ENCODE data around the gene PITPNM1. TPM values are rescaled to one million over a fixed set of nuclear protein-coding genes. Genes with fewer than 3 reads are reported as not detected.
"Not testable (repeated sequence)": the region's sequence is repeated elsewhere in the genome, so short reads cannot be mapped to it uniquely, and the experiment has no call there.

The PITPNM1 gene
- total RNA-seq, 5 donors from 2014 or later (not counting 1 experiment from before 2014, with no cell fraction given): 74.2 to 167 (median 149) TPM

DNA sequence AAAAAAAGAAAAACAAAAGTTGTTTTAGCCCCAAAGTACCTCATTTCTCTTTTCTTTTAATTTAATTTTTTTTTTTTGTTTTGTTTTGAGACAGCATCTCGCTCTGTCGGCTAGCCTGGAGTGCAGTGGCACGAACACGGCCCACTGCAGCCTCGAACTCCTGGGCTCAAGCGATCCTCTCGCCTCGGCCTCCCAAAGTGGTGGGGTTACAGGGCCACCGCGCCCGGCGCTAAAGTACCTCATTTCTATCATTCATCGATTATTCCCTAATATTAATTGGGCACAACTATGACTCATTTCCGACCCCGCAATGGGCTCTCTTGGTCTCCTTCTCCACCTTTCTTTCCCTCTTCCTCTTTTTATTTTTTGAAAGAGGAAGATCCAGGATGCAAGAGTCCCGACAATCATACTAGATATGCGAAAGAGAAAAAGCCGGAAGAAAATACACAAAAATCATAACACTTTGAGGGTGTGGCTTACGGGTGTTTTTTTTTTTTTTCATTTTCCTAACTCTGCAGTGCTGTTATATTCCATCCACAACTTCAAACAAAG lies 22.8 kb downstream of the PITPNM1 start:
- ATAC-seq (replicated peaks in 1 of 4) (peak; percentile 2 to 5 (median 4)), DNase-seq (no peak)
- Histone ChIP-seq H3K4me1 (ENCODE audit: control insufficient read depth in 1 of 2, extremely low read depth in 1 of 2, insufficient read depth in 2 of 2, low read length in 2 of 2) (peaks cover 23 to 54% of the 10 kb centered on the region in 2 experiments), H3K4me3 (ENCODE audit: control insufficient read depth in 1 of 2, extremely low read depth in 1 of 2, low read length in 1 of 2) (peak overlapping the region; percentile 62 to 77), H3K9me3 (no peaks in the 10 kb centered on the region), H3K27me3 (replicated peaks in 1 of 2; ENCODE audit: control insufficient read depth in 2 of 2, extremely low read depth in 1 of 2, insufficient read depth in 2 of 2, low read length in 1 of 2) (no peaks in the 10 kb centered on the region), H3K36me3 (ENCODE audit: control insufficient read depth in 2 of 2, extremely low read depth in 1 of 2, insufficient read depth in 1 of 2, low read length in 1 of 2) (peaks cover 4 to 8% of the 10 kb centered on the region in 2 donors), H3K27ac (ENCODE audit: low read length) (peak overlapping the region; percentile 93)
- CTCF ChIA-PET: interaction anchor here in 1 of 2 donors (0.7 to 1.0 kb wide), 4 partner anchors 14 to 109 kb away, joined by 3 to 8 read pairs (median 4); partner anchors contain the start of genes CLCF1 and PPP1CA
- Mint-ChIP-seq H3K9me3 (no peaks in the 10 kb centered on the region), H3K27ac (peak overlapping the region; percentile 99), H3K4me3 (peak overlapping the region; percentile 86 to 98 (median 95)), H3K36me3 (peaks cover 5% of the 10 kb centered on the region), H3K4me1 (peaks cover 45 to 47% (median 47%) of the 10 kb centered on the region in 3 donors), H3K27me3 (no peaks in the 10 kb centered on the region)
- POLR2A ChIA-PET: no interaction called here
- 22% methylated on average over 12 of the region's 19 CpGs for WGBS (ENCODE audit: insufficient coverage)

DNA sequence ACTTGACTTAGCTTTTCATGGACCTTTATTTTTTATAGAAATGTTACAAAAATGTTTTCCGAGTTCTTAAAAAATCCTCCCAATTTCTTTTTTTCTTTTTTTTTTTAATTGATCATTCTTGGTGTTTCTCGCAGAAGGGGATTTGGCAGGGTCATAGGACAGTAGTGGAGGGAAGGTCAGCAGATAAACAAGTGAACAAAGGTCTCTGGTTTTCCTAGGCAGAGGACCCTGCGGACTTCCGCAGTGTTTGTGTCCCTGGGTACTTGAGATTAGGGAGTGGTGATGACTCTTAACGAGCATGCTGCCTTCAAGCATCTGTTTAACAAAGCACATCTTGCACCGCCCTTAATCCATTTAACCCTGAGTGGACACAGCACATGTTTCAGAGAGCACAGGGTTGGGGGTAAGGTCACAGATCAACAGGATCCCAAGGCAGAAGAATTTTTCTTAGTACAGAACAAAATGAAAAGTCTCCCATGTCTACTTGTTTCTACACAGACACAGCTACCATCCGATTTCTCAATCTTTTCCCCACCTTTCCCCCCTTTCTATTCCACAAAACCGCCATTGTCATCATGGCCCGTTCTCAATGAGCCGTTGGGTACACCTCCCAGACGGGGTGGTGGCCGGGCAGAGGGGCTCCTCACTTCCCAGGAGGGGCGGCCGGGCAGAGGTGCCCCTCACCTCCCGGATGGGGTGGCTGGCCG lies 27.7 kb downstream of the PITPNM1 start:
- not testable (repeated sequence) for H3K4me3 ChIP-seq (ENCODE audit: control insufficient read depth in 1 of 2, extremely low read depth in 1 of 2, low read length in 1 of 2); DNase-seq; H3K36me3 Mint-ChIP-seq; H3K9me3 Mint-ChIP-seq; H3K27ac ChIP-seq (ENCODE audit: low read length); ATAC-seq (replicated peaks in 1 of 4); H3K4me1 Mint-ChIP-seq; H3K4me3 Mint-ChIP-seq; H3K27ac Mint-ChIP-seq; H3K9me3 ChIP-seq; H3K36me3 ChIP-seq (ENCODE audit: control insufficient read depth in 2 of 2, extremely low read depth in 1 of 2, insufficient read depth in 1 of 2, low read length in 1 of 2); H3K27me3 ChIP-seq (replicated peaks in 1 of 2; ENCODE audit: control insufficient read depth in 2 of 2, extremely low read depth in 1 of 2, insufficient read depth in 2 of 2, low read length in 1 of 2); H3K27me3 Mint-ChIP-seq
- WGBS (ENCODE audit: insufficient coverage): no CpG with 5 or more reads among the region's 16 CpGs
- H3K4me1 ChIP-seq (ENCODE audit: control insufficient read depth in 1 of 2, extremely low read depth in 1 of 2, insufficient read depth in 2 of 2, low read length in 2 of 2): peaks cover 0 to 10% of the 10 kb centered on the region in 2 experiments
- CTCF ChIA-PET: interaction anchor here in 1 of 2 donors (0.7 kb wide), 1 partner anchor 48 kb away, joined by 8 read pairs; no protein-coding TSS in a partner anchor
- POLR2A ChIA-PET: interaction anchor here in 1 of 2 donors (0.6 kb wide), 1 partner anchor 66 kb away, joined by 11 read pairs; no protein-coding TSS in a partner anchor

DNA sequence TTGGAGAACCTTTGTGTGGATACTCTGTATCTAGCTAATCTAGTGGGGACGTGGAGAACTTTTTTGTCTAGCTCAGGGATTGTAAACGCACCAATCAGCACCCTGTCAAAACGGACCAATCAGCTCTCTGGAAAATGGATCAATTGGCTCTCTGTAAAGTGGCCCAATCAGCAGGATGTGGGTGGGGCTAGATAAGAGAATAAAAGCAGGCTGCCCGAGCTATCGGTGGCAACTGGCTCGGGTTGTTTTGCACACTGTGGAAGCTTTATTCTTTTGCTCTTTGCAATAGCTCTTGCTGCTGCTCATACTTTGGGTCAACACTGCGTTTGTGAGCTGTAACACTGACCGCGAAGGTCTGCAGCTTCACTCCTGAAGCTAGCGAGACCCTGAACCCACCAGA lies 28.5 kb downstream of the PITPNM1 start:
- H3K36me3 ChIP-seq (ENCODE audit: control insufficient read depth in 2 of 2, extremely low read depth in 1 of 2, insufficient read depth in 1 of 2, low read length in 1 of 2); ATAC-seq (replicated peaks in 1 of 4); H3K4me1 Mint-ChIP-seq; H3K4me1 ChIP-seq (ENCODE audit: control insufficient read depth in 1 of 2, extremely low read depth in 1 of 2, insufficient read depth in 2 of 2, low read length in 2 of 2); CTCF ChIA-PET; H3K27me3 Mint-ChIP-seq; H3K4me3 ChIP-seq (ENCODE audit: control insufficient read depth in 1 of 2, extremely low read depth in 1 of 2, low read length in 1 of 2); H3K36me3 Mint-ChIP-seq; DNase-seq; H3K27ac ChIP-seq (ENCODE audit: low read length); POLR2A ChIA-PET; H3K27ac Mint-ChIP-seq; H3K27me3 ChIP-seq (replicated peaks in 1 of 2; ENCODE audit: control insufficient read depth in 2 of 2, extremely low read depth in 1 of 2, insufficient read depth in 2 of 2, low read length in 1 of 2); H3K9me3 ChIP-seq; H3K4me3 Mint-ChIP-seq; H3K9me3 Mint-ChIP-seq: not testable (repeated sequence)
- 87% methylated on average over 10 of the region's 10 CpGs for WGBS (ENCODE audit: insufficient coverage)

DNA sequence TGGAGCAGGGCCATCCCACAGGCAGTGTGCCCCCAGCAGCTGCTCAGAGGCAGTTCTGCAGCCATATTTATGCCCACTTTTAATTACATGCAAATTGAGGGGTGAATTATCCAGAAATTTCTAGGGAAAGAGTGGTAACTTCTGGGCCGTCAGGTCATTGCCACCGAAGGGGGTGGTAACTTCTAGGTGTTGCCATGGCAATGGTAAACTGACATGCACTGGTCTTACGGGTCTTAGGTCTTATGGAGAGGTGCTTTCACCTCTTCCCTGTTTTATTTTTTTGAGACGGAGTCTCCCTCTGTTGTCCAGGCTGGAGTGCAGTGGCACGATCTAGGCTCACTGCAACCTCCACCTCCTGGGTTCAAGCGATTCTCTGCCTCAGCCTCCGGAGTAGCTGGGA lies 32.3 kb downstream of the PITPNM1 start:
- H3K27ac ChIP-seq (ENCODE audit: low read length): no peak overlapping the region
- Mint-ChIP-seq H3K4me3 (no peak overlapping the region), H3K4me1 (peaks cover 8 to 14% (median 9%) of the 10 kb centered on the region in 3 donors), H3K9me3 (no peaks in the 10 kb centered on the region), H3K36me3 (no peaks in the 10 kb centered on the region), H3K27ac (no peak overlapping the region), H3K27me3 (no peaks in the 10 kb centered on the region)
- peaks cover 6 to 17% of the 10 kb centered on the region in 2 experiments for H3K4me1 ChIP-seq (ENCODE audit: control insufficient read depth in 1 of 2, extremely low read depth in 1 of 2, insufficient read depth in 2 of 2, low read length in 2 of 2)
- ATAC-seq (replicated peaks in 1 of 4) (no peak), DNase-seq (no peak)
- no peaks in the 10 kb centered on the region for H3K27me3 ChIP-seq (replicated peaks in 1 of 2; ENCODE audit: control insufficient read depth in 2 of 2, extremely low read depth in 1 of 2, insufficient read depth in 2 of 2, low read length in 1 of 2)
- H3K9me3 ChIP-seq: no peaks in the 10 kb centered on the region
- ChIA-PET CTCF (no interaction called here), POLR2A (no interaction called here)
- H3K4me3 ChIP-seq (ENCODE audit: control insufficient read depth in 1 of 2, extremely low read depth in 1 of 2, low read length in 1 of 2): no peak overlapping the region
- WGBS (ENCODE audit: insufficient coverage): 88% methylated on average over 4 of the region's 7 CpGs
- H3K36me3 ChIP-seq (ENCODE audit: control insufficient read depth in 2 of 2, extremely low read depth in 1 of 2, insufficient read depth in 1 of 2, low read length in 1 of 2): no peaks in the 10 kb centered on the region

DNA sequence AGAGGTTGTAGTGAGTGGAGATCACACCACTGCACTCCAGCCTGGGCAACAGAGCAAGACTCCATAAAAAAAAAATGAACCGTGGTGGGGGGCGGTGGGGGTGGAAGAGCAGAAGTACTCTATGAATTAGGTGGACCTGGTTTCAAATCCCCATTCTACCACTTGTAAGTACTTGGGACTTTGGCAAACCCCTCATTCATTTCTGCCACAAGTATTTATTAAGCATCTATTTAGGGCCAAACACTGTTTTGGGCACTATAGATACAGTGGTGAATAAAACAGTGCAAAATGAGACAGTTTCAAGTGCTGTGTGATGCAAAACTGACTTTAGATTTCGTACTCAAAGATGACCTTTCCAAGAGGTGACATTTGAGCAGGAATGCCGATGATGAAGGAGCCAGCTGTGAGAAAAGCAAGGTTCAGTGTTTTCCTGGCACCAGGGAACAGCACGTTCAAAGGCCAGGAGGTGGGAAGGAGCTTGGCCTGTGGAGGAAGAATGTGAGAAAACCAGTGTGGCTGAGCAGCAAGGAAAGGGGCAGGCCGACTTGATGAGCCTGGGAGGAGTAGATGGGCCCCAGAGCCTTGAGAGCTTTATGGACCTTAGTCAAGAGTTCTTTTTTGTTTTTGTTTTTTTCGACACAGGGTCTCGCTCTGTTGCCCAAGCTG lies 34.7 kb downstream of the PITPNM1 start:
- DNase-seq: no peak
- no peaks in the 10 kb centered on the region for H3K9me3 ChIP-seq
- no peak overlapping the region for H3K27ac ChIP-seq (ENCODE audit: low read length)
- Mint-ChIP-seq H3K27ac (peak overlapping the region in 1 of 2 donors; percentile 91), H3K36me3 (no peaks in the 10 kb centered on the region), H3K27me3 (no peaks in the 10 kb centered on the region), H3K9me3 (no peaks in the 10 kb centered on the region), H3K4me3 (peak overlapping the region; percentile 17 to 88 (median 74)), H3K4me1 (peaks cover 24 to 32% (median 26%) of the 10 kb centered on the region in 3 donors)
- ATAC-seq (replicated peaks in 1 of 4): no peak
- no peak overlapping the region for H3K4me3 ChIP-seq (ENCODE audit: control insufficient read depth in 1 of 2, extremely low read depth in 1 of 2, low read length in 1 of 2)
- POLR2A ChIA-PET: no interaction called here
- H3K4me1 ChIP-seq (ENCODE audit: control insufficient read depth in 1 of 2, extremely low read depth in 1 of 2, insufficient read depth in 2 of 2, low read length in 2 of 2): peaks cover 8 to 42% of the 10 kb centered on the region in 2 experiments
- no peaks in the 10 kb centered on the region for H3K27me3 ChIP-seq (replicated peaks in 1 of 2; ENCODE audit: control insufficient read depth in 2 of 2, extremely low read depth in 1 of 2, insufficient read depth in 2 of 2, low read length in 1 of 2)
- CTCF ChIA-PET: no interaction called here
- 89% methylated on average over 5 of the region's 8 CpGs for WGBS (ENCODE audit: insufficient coverage)
- peaks cover 4 to 7% of the 10 kb centered on the region in 2 donors for H3K36me3 ChIP-seq (ENCODE audit: control insufficient read depth in 2 of 2, extremely low read depth in 1 of 2, insufficient read depth in 1 of 2, low read length in 1 of 2)

DNA sequence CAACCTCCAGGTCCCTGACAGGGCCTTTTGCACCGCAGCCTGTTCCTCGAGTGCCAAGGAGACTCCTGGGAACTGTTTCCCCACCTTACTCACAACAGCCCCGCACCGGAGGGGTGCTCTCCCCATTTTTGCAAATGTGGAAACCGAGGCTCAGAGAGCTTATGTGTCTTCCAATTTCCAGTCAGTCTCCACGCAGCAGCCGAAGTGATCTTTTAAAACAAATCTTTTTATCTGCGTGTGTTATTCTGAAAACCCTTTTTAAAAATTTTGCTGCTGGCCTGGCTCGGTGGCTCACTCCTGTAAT lies 35.7 kb downstream of the PITPNM1 start:
- Histone ChIP-seq H3K4me1 (ENCODE audit: control insufficient read depth in 1 of 2, extremely low read depth in 1 of 2, insufficient read depth in 2 of 2, low read length in 2 of 2) (peaks cover 8 to 50% of the 10 kb centered on the region in 2 experiments), H3K36me3 (ENCODE audit: control insufficient read depth in 2 of 2, extremely low read depth in 1 of 2, insufficient read depth in 1 of 2, low read length in 1 of 2) (peaks cover 4 to 7% of the 10 kb centered on the region in 2 donors), H3K27ac (ENCODE audit: low read length) (peak overlapping the region; percentile 67), H3K4me3 (ENCODE audit: control insufficient read depth in 1 of 2, extremely low read depth in 1 of 2, low read length in 1 of 2) (peak overlapping the region; percentile 56 to 72), H3K27me3 (replicated peaks in 1 of 2; ENCODE audit: control insufficient read depth in 2 of 2, extremely low read depth in 1 of 2, insufficient read depth in 2 of 2, low read length in 1 of 2) (no peaks in the 10 kb centered on the region), H3K9me3 (no peaks in the 10 kb centered on the region)
- peak overlapping the region; percentile 85 to 91 for H3K27ac Mint-ChIP-seq
- no peaks in the 10 kb centered on the region for H3K9me3 Mint-ChIP-seq
- H3K36me3 Mint-ChIP-seq: no peaks in the 10 kb centered on the region
- no peak for ATAC-seq (replicated peaks in 1 of 4)
- WGBS (ENCODE audit: insufficient coverage): 20% methylated on average over 9 of the region's 9 CpGs
- POLR2A ChIA-PET: no interaction called here
- H3K4me1 Mint-ChIP-seq: peaks cover 29 to 40% (median 31%) of the 10 kb centered on the region in 3 donors
- CTCF ChIA-PET: interaction anchor here in 1 of 2 donors (0.7 kb wide), 1 partner anchor 85 kb away, joined by 4 read pairs; no protein-coding TSS in a partner anchor
- no peaks in the 10 kb centered on the region for H3K27me3 Mint-ChIP-seq
- H3K4me3 Mint-ChIP-seq: peak overlapping the region; percentile 74 to 88 (median 87)
- DNase-seq: no peak
